Measurements from ENCODE around the gene CPSF2.

CPSF2 gene

GRCh38 chr14:92099802-92100201 is 22.0 kb upstream of the CPSF2 start:
- peaks cover 21% of the 10 kb centered on the region; the same call in 1 of the 2 replicates for H3K79me2 ChIP-seq (ENCODE audit: insufficient read depth, low read depth)

DNA sequence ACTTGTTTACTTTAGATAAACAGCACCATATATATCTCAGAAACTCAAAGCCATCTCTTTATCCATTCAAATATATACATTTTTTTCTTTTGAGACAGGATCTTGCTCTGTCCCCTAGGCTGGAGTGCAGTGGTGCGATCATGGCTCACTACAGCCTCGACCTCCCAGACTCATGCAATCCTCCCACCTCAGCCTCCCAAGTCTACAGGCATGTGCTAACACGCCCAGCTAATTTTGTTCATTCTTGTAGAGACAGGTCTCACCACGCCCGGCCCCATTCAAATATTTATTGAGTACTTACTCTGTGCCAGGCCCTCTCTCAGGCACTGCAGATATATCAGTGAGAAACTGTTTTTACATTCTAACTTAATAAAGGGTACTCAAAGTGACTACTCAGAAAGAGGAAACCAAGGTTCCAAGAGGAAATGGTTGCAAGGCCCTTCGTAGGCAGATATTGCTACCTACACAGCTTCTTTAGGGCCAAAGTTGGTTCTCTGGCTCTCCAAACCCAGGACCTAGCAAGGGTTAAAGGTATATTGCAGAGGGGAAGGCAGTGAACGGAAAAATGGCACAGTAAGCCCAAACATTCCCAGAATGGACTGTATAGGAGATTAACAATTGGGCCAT is 18.3 kb upstream of the CPSF2 start:
- Histone ChIP-seq H3K9ac (no peak overlapping the region), H3K27me3 (ENCODE audit: insufficient read depth, low read depth) (no peaks in the 10 kb centered on the region), H2AFZ (ENCODE audit: low read depth) (no peak overlapping the region), H3K79me2 (ENCODE audit: insufficient read depth, low read depth) (peaks cover 24% of the 10 kb centered on the region; the same call in 1 of the 2 replicates), H3K4me2 (no peak overlapping the region), H4K20me1 (ENCODE audit: insufficient read depth) (no peaks in the 10 kb centered on the region), H3K36me3 (ENCODE audit: insufficient read depth) (no peaks in the 10 kb centered on the region), H3K4me3 (IDR thresholded peaks at IDR 0.05; ENCODE audit: insufficient read depth, low read depth, low read length) (no peak overlapping the region), H3K27ac (no peak overlapping the region), H3K4me1 (ENCODE audit: low read depth, poor library complexity, severe bottlenecking) (peaks cover 2% of the 10 kb centered on the region)
- TF ChIP-seq CTCF (conservative IDR thresholded peaks at IDR 0.05; ENCODE audit: low read depth, low read length) = no peak

More at GRCh38 chr14:92099802-92100201, 22.0 kb upstream of the CPSF2 start:
- no peaks in the 10 kb centered on the region for H4K20me1 ChIP-seq (ENCODE audit: insufficient read depth)
- no peak overlapping the region for H3K4me3 ChIP-seq (IDR thresholded peaks at IDR 0.05; ENCODE audit: insufficient read depth, low read depth, low read length)
- TF ChIP-seq CTCF (conservative IDR thresholded peaks at IDR 0.05; ENCODE audit: low read depth, low read length) = no peak
- H2AFZ ChIP-seq (ENCODE audit: low read depth) = no peak overlapping the region
- no peaks in the 10 kb centered on the region for H3K36me3 ChIP-seq (ENCODE audit: insufficient read depth)
- no peak overlapping the region for H3K27ac ChIP-seq
- H3K27me3 ChIP-seq (ENCODE audit: insufficient read depth, low read depth) = no peaks in the 10 kb centered on the region
- H3K9ac ChIP-seq = no peak overlapping the region
- no peaks in the 10 kb centered on the region for H3K4me1 ChIP-seq (ENCODE audit: low read depth, poor library complexity, severe bottlenecking)
- H3K4me2 ChIP-seq = no peak overlapping the region

DNA sequence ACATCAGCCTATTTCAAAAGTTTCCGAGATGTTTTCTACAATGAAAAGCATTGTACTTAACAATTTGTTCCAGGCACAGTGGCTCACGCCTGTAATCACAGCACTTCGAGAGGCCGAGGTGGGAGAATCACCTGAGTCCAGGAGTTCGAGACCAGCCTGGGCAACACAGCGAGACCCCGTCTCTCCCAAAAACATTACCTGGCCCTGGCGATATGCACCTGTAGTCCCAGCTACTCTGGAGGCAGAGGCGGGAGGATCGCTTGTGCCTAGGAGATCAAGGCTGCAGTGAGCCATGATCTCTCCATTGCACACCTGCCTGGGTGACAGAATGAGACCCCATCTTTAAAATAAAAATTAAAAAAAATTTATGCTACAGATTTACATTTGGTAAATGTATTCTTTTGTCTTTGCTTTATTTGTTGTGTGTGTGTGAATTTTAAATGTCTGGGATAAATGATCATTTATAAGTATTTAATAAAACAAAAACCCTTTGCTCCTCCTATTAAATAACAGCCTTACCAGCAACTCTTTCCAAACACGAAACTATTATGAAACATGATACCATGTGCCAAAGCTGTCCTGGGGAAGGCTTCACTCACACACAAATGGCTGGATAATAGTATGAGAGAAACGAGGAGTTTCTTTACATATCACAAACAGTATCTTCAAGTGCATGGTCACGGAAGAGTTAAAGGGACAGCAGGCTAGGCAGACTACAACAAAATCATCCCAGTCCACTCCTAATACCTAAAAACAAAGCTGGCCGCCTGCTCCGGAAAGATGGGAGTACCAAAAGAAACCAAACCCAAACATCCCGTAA is 16.5 kb upstream of the CPSF2 start:
- H3K36me3 ChIP-seq (ENCODE audit: insufficient read depth) = no peaks in the 10 kb centered on the region
- no peaks in the 10 kb centered on the region for H4K20me1 ChIP-seq (ENCODE audit: insufficient read depth)
- H3K9ac ChIP-seq = peak overlapping the region; percentile 30; the same call in 1 of the 2 replicates
- H2AFZ ChIP-seq (ENCODE audit: low read depth) = peak overlapping the region; percentile 75
- peak overlapping the region; percentile 24; the same call in 1 of the 2 replicates for H3K27ac ChIP-seq
- H3K4me3 ChIP-seq (IDR thresholded peaks at IDR 0.05; ENCODE audit: insufficient read depth, low read depth, low read length) = no peak overlapping the region
- no peaks in the 10 kb centered on the region for H3K27me3 ChIP-seq (ENCODE audit: insufficient read depth, low read depth)
- TF ChIP-seq CTCF (conservative IDR thresholded peaks at IDR 0.05; ENCODE audit: low read depth, low read length) = no peak
- H3K4me2 ChIP-seq = peak overlapping the region; percentile 57
- peaks cover 2% of the 10 kb centered on the region for H3K4me1 ChIP-seq (ENCODE audit: low read depth, poor library complexity, severe bottlenecking)
- H3K79me2 ChIP-seq (ENCODE audit: insufficient read depth, low read depth) = peaks cover 24% of the 10 kb centered on the region; the same call in 1 of the 2 replicates

GRCh38 chr14:92105893-92106142 is 16.0 kb upstream of the CPSF2 start:
- peaks cover 24% of the 10 kb centered on the region; the same call in 1 of the 2 replicates for H3K79me2 ChIP-seq (ENCODE audit: insufficient read depth, low read depth)
- no peak overlapping the region for H3K4me3 ChIP-seq (IDR thresholded peaks at IDR 0.05; ENCODE audit: insufficient read depth, low read depth, low read length)
- H3K4me2 ChIP-seq = peak overlapping the region; percentile 57
- H3K36me3 ChIP-seq (ENCODE audit: insufficient read depth) = no peaks in the 10 kb centered on the region
- no peaks in the 10 kb centered on the region for H3K27me3 ChIP-seq (ENCODE audit: insufficient read depth, low read depth)
- H2AFZ ChIP-seq (ENCODE audit: low read depth) = peak overlapping the region; percentile 75
- TF ChIP-seq CTCF (conservative IDR thresholded peaks at IDR 0.05; ENCODE audit: low read depth, low read length) = no peak
- H3K9ac ChIP-seq = peak overlapping the region; percentile 30; the same call in 1 of the 2 replicates
- H4K20me1 ChIP-seq (ENCODE audit: insufficient read depth) = no peaks in the 10 kb centered on the region
- peaks cover 2% of the 10 kb centered on the region for H3K4me1 ChIP-seq (ENCODE audit: low read depth, poor library complexity, severe bottlenecking)
- peak overlapping the region; percentile 24; the same call in 1 of the 2 replicates for H3K27ac ChIP-seq
